Mesothelial cell of epicardium (in vitro differentiated cells): ENCODE results near the gene MOGAT2. TPM values are rescaled to one million over a fixed set of nuclear protein-coding genes. Genes with fewer than 3 reads are reported as not detected.
"Not testable (repeated sequence)": the region's sequence is repeated elsewhere in the genome, so short reads cannot be mapped to it uniquely, and the experiment has no call there.

Source experiments
- DNase-seq, 2 experiments: peaks; one replicate each; pipeline ENCODE4 v3.0.0; 2021; ENCODE audit warnings: low spot score in 2 of 2; ENCODE audit not compliant: unreplicated experiment in 2 of 2
- H3K27ac Mint-ChIP-seq: 2 replicates; pipeline ENCODE4 v1.8.0; 2021; ENCODE audit warnings: mixed read lengths
- H3K27me3 Mint-ChIP-seq: 2 replicates; pipeline ENCODE4 v1.8.0; 2021; ENCODE audit warnings: low read depth, mixed read lengths
- H3K36me3 Mint-ChIP-seq: 2 replicates; pipeline ENCODE4 v1.8.0; 2021; ENCODE audit warnings: mixed read lengths
- H3K4me1 Mint-ChIP-seq: 2 replicates; pipeline ENCODE4 v1.8.0; 2021; ENCODE audit warnings: mixed read lengths
- H3K4me3 Mint-ChIP-seq: 2 replicates; pipeline ENCODE4 v1.8.0; 2021; ENCODE audit warnings: mild to moderate bottlenecking, moderate library complexity, mixed read lengths
- H3K9me3 Mint-ChIP-seq: 2 replicates; pipeline ENCODE4 v1.8.0; 2021; ENCODE audit warnings: mixed read lengths
- CTCF ChIP-seq: fragments of 200-600 bp; sonication (generic); IDR thresholded peaks from one replicate; pipeline ENCODE4 v1.5.0; 2021; ENCODE audit warnings: antibody characterized with exemption; ENCODE audit not compliant: unreplicated experiment
- total RNA-seq: library from RNA; stranded (reverse); gene quantifications from 3 replicates; pipeline ENCODE4 v1.2.1, GENCODE V29; 2021

The MOGAT2 gene
- total RNA-seq, 1 donor from 2014 or later, result not detected

GRCh38 chr11:75743711-75744563 lies 26.3 kb downstream of the MOGAT2 start:
- no peaks in the 10 kb centered on the region for H3K4me1 Mint-ChIP-seq
- H3K27me3 Mint-ChIP-seq, result peaks cover 29% of the 10 kb centered on the region
- no peak overlapping the region for H3K4me3 Mint-ChIP-seq
- peaks cover 2% of the 10 kb centered on the region for H3K9me3 Mint-ChIP-seq
- TF ChIP-seq CTCF, result no peak
- DNase-seq, result no peak
- no peaks in the 10 kb centered on the region for H3K36me3 Mint-ChIP-seq
- H3K27ac Mint-ChIP-seq, result no peak overlapping the region

- H3K36me3 Mint-ChIP-seq, result no peaks in the 10 kb centered on the region
- H3K4me1 Mint-ChIP-seq, result no peaks in the 10 kb centered on the region
- no peak for TF ChIP-seq CTCF
- H3K27ac Mint-ChIP-seq, result no peak overlapping the region
- H3K4me3 Mint-ChIP-seq, result no peak overlapping the region
- no peaks in the 10 kb centered on the region for H3K9me3 Mint-ChIP-seq
- peaks cover 24% of the 10 kb centered on the region for H3K27me3 Mint-ChIP-seq
- DNase-seq, result no peak
Observed at GRCh38 chr11:75745807-75746206, 28.2 kb downstream of the MOGAT2 start.

GRCh38 chr11:75748729-75749273 lies 31.2 kb downstream of the MOGAT2 start:
- DNase-seq, H3K36me3 Mint-ChIP-seq, H3K4me1 Mint-ChIP-seq, H3K4me3 Mint-ChIP-seq, H3K27ac Mint-ChIP-seq, H3K9me3 Mint-ChIP-seq: not testable (repeated sequence)
- H3K27me3 Mint-ChIP-seq, result peaks cover 11% of the 10 kb centered on the region

- not testable (repeated sequence) for H3K9me3 Mint-ChIP-seq, DNase-seq
Observed at GRCh38 chr11:75754933-75755332, 37.3 kb downstream of the MOGAT2 start.

GRCh38 chr11:75757651-75758050 lies 40.0 kb downstream of the MOGAT2 start:
- H3K4me3 Mint-ChIP-seq, result no peak overlapping the region
- no peak for DNase-seq
- no peak for TF ChIP-seq CTCF
- no peaks in the 10 kb centered on the region for H3K36me3 Mint-ChIP-seq
- no peaks in the 10 kb centered on the region for H3K9me3 Mint-ChIP-seq
- H3K4me1 Mint-ChIP-seq, result no peaks in the 10 kb centered on the region
- peaks cover 4% of the 10 kb centered on the region for H3K27me3 Mint-ChIP-seq
- no peak overlapping the region for H3K27ac Mint-ChIP-seq

More at GRCh38 chr11:75754933-75755332, 37.3 kb downstream of the MOGAT2 start:
- H3K27ac Mint-ChIP-seq, H3K4me3 Mint-ChIP-seq, H3K27me3 Mint-ChIP-seq, H3K36me3 Mint-ChIP-seq, H3K4me1 Mint-ChIP-seq: not testable (repeated sequence)

- Mint-ChIP-seq H3K9me3 (no peaks in the 10 kb centered on the region), H3K4me1 (no peaks in the 10 kb centered on the region), H3K27me3 (peaks cover 4% of the 10 kb centered on the region), H3K36me3 (no peaks in the 10 kb centered on the region), H3K27ac (no peak overlapping the region), H3K4me3 (no peak overlapping the region)
- DNase-seq, result no peak
- no peak for TF ChIP-seq CTCF
Observed at GRCh38 chr11:75759832-75760231, 42.2 kb downstream of the MOGAT2 start.
